SH-SY5Y (cell line): ENCODE data around the gene UBAP2.

ENCODE experiments used
- GATA2 ChIP-seq: IDR thresholded peaks from 2 replicates; pipeline ENCODE4 v1.6.1; 2011; ENCODE audit warnings: mild to moderate bottlenecking, low read depth, low read length
- GATA3 ChIP-seq: IDR thresholded peaks from 2 replicates; pipeline ENCODE4 v1.6.1; 2011; ENCODE audit warnings: low read depth, mild to moderate bottlenecking, low read length, moderate library complexity

DNA sequence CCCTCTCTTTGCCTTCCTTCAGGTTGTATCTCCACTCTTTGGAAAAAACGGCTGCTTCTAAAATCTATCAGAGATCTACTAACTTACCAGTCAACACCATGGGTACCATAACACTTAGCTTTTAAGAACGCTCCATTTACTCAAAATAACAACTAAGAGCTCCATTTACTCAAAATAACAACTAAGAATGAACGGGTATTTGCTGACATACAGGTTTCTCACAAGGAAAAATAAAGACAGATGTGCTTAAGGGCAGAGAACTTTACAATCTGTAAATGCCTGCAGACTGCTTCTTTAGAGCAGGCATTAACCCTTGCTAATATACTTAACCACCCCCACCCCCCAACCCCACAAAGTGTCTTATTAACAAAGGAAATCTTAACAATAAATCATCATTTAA, 2.8 kb downstream of the UBAP2 start:
- TF ChIP-seq GATA2 (no peak), GATA3 (no peak)
